SU-DHL-6 (cell line): ENCODE data around the gene RASL11A.

Experiments used
- CTCF ChIP-seq: fragments of 200-600 bp; sonication (generic); IDR thresholded peaks from one replicate; pipeline ENCODE4 v1.5.1; 2017; ENCODE audit warnings: antibody characterized with exemption, mild to moderate bottlenecking, low read length, moderate library complexity; ENCODE audit not compliant: insufficient read depth, poor library complexity, severe bottlenecking
- EZH2phosphoT487 ChIP-seq: fragments of 200-600 bp; sonication (generic), shearing (Covaris generic); conservative IDR thresholded peaks from 2 replicates; pipeline ENCODE4 v1.6.1; 2018; ENCODE audit warnings: mild to moderate bottlenecking, antibody characterized with exemption, low read length, moderate library complexity, mixed read lengths

DNA sequence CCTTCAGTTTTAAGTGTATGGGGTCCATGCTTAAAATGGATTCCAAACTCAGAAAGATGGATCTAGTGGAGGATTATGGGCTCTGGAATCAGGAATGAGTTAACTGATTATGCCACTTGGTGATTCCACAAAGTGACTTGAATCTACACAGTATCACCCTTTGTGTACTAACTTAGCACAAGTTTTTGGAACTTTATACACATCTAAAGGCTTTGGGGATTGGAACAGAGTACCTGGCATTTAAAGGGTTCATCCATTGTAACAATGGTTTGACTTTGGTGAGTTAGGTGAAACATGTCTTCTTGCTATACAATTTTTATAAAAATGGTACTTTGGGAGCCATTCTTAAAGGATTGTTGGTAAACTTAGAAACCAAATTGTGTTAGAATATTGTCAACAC is 18.2 kb upstream of the RASL11A start:
- TF ChIP-seq CTCF (no peak), EZH2phosphoT487 (no peak)
